CD4-positive, alpha-beta memory T cell (primary cell): ENCODE results near the gene ANAPC10. TPM values are rescaled to one million over a fixed set of nuclear protein-coding genes. Genes with fewer than 3 reads are reported as not detected.

Experiments
- CTCF ChIA-PET: fragments of 350-600 bp; sonication (Branson Sonifier 250); formaldehyde crosslinking; loops from one replicate; lab custom pipeline; 2021; ENCODE audit warnings: inconsistent platforms; ENCODE audit not compliant: partially characterized antibody; lab: Charles Lee
- POLR2A ChIA-PET: fragments of 350-600 bp; sonication (Branson Sonifier 250); formaldehyde crosslinking; loops from one replicate; lab custom pipeline; 2021; ENCODE audit not compliant: partially characterized antibody; lab: Charles Lee
- DNase-seq, 5 donors: peaks; one replicate each; pipeline versions ENCODE4 v3.0.0 to v3.0.0-alpha.2; 2020 to 2022; ENCODE audit warnings: mixed read lengths in 1 of 5
- H3K27ac ChIP-seq: one replicate; pipeline ENCODE4 v1.7.0; 2013; ENCODE audit warnings: low read depth, low read length
- H3K27me3 ChIP-seq: 2 replicates; pipeline ENCODE4 v1.7.0; 2013; ENCODE audit warnings: mild to moderate bottlenecking, low read length, moderate library complexity; ENCODE audit not compliant: insufficient read depth
- H3K36me3 ChIP-seq: 2 replicates; pipeline ENCODE4 v1.7.0; 2013; ENCODE audit warnings: mild to moderate bottlenecking, low read length, moderate library complexity; ENCODE audit not compliant: insufficient read depth
- H3K4me1 ChIP-seq: 2 replicates; pipeline ENCODE4 v1.7.0; 2013; ENCODE audit warnings: mild to moderate bottlenecking, low read length, moderate library complexity; ENCODE audit not compliant: insufficient read depth
- H3K4me3 ChIP-seq, 2 donors: one replicate each; pipeline ENCODE4 v1.7.0; 2013; ENCODE audit warnings: low read length in 2 of 2, mild to moderate bottlenecking in 1 of 2
- H3K9me3 ChIP-seq, 2 donors: one replicate each; pipeline ENCODE4 v1.7.0; 2013; ENCODE audit warnings: low read length in 2 of 2, control low read depth in 1 of 2; ENCODE audit not compliant: control insufficient read depth in 1 of 2
- H3K27ac Mint-ChIP-seq, 7 donors: one replicate each; pipeline ENCODE4 v1.8.0; 2020 to 2021; ENCODE audit warnings: mixed read lengths in 7 of 7, mild to moderate bottlenecking in 6 of 7, inconsistent platforms in 3 of 7, moderate library complexity in 3 of 7
- H3K27me3 Mint-ChIP-seq, 2 donors: one replicate each; pipeline ENCODE4 v1.8.0; 2020 to 2021; ENCODE audit warnings: mixed read lengths in 2 of 2
- H3K36me3 Mint-ChIP-seq, 2 donors: one replicate each; pipeline ENCODE4 v1.8.0; 2020 to 2021; ENCODE audit warnings: mixed read lengths in 2 of 2, inconsistent platforms in 1 of 2, mild to moderate bottlenecking in 1 of 2
- H3K4me1 Mint-ChIP-seq, 4 donors: one replicate each; pipeline ENCODE4 v1.8.0; 2020 to 2021; ENCODE audit warnings: mixed read lengths in 4 of 4, mild to moderate bottlenecking in 1 of 4
- H3K4me3 Mint-ChIP-seq, 8 donors: one replicate each; pipeline ENCODE4 v1.8.0; 2020 to 2021; ENCODE audit warnings: mixed read lengths in 8 of 8, mild to moderate bottlenecking in 7 of 8, moderate library complexity in 6 of 8, inconsistent platforms in 3 of 8
- H3K9me3 Mint-ChIP-seq, 8 donors: one replicate each; pipeline ENCODE4 v1.8.0; 2020 to 2021; ENCODE audit warnings: mixed read lengths in 8 of 8, mild to moderate bottlenecking in 5 of 8, inconsistent platforms in 3 of 8, moderate library complexity in 1 of 8
- intact Hi-C: fragments of 100-400 bp; cut with micrococcal nuclease; formaldehyde crosslinking; loops from one replicate; pipeline ENCODE4 v1.15.1; 2023
- polyA plus RNA-seq, 2 donors: library from polyadenylated mRNA; unstranded; fragments of 300-500 nt; fragmentation: Illumina TruSeq; gene quantifications; one replicate each; pipeline ENCODE4 v1.2.3, GENCODE V29; 2021
- total RNA-seq, 2 experiments: library from RNA; stranded (reverse); gene quantifications; one replicate each; pipeline ENCODE4 v1.2.3, GENCODE V29; 2021

Gene ANAPC10
- total and polyA plus RNA-seq, 4 experiments from 2014 or later = 14.8 to 40.1 (median 25.6) TPM

DNA sequence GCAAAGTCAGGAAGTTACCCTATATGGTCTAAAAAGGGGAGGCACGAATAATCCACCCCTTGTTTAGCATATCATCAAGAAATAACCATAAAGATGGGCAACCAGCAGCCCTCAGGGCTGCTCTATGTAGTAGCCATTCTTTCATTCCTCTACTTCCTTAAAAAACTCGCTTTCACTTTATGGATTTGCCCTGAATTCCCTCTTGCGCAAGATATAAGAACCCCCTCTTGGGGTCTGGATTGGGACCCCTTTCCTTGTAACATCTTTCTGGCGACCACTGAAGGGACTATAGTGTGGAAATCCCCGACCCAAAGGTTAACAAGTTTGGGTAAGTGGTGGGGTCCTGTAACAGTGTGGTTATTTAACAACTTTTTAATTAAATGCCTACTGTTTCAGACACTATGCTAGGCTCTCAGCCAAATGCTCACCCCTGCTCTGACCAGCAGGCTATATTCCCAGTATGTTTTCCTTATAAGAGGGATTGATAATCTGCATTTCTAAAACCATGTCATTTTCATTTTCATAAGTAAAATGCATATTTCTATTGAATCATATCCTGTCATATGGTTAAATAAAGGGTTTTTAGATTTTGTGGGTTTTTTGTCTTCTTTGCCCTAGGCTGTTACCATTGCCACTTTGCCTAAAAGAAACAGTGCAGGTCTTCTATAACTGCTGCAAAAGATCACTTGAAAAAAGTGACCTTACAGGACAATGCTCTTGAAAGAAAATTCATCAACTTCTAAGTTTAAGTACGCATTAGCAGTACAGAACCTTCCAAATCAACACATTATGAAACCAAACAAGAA lies 41.5 kb downstream of the ANAPC10 start:
- no peak overlapping the region for H3K4me3 Mint-ChIP-seq
- no peaks in the 10 kb centered on the region for H3K27me3 Mint-ChIP-seq
- Histone ChIP-seq H3K36me3 (no peaks in the 10 kb centered on the region), H3K4me3 (no peak overlapping the region), H3K27me3 (no peaks in the 10 kb centered on the region), H3K4me1 (no peaks in the 10 kb centered on the region), H3K27ac (no peak overlapping the region), H3K9me3 (no peaks in the 10 kb centered on the region)
- no peaks in the 10 kb centered on the region for H3K9me3 Mint-ChIP-seq
- peaks cover 17 to 28% (median 19%) of the 10 kb centered on the region in 4 donors for H3K4me1 Mint-ChIP-seq
- no peak overlapping the region for H3K27ac Mint-ChIP-seq
- H3K36me3 Mint-ChIP-seq = peaks cover 6 to 14% of the 10 kb centered on the region in 2 donors
- intact Hi-C loops = no loop called here
- DNase-seq = no peak
- ChIA-PET POLR2A (no interaction called here), CTCF (no interaction called here)

DNA sequence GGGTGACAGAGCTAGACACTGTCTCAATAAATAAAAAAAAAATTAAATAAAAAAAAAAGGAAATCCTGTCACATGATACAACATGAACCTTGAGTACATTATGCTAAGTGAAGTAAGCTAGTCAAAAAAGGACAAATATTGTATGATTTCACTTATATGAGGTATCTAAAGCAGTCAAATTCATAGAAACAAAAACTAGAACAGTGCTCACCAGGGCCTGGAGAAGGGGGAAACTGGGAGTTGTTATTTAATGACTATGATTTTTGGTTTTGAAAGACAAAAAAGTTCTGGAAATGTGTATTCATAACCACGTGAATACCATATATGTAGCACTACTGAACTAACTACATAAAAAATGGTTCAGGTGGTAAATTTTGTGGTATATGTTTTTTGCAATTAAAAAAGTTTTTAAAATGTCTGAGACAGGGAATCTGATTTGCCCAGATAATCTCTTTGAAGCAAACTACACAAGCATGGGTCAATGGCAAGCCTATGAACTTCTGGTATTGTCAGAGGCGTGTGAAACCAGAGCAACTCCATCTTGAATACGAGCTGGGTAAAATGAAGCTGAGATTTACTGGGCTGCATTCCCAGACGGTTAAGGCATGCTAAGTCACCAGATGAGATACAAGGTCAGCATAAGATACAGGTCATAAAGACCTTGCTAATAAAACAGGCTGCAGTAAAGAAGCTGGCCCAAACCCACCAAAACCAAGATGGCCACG lies 42.3 kb downstream of the ANAPC10 start:
- no peaks in the 10 kb centered on the region for H3K9me3 ChIP-seq
- DNase-seq = no peak
- Mint-ChIP-seq H3K36me3 (peaks cover 10% of the 10 kb centered on the region in 2 donors), H3K4me3 (no peak overlapping the region), H3K9me3 (no peaks in the 10 kb centered on the region), H3K27ac (no peak overlapping the region), H3K27me3 (no peaks in the 10 kb centered on the region), H3K4me1 (peaks cover 14 to 28% (median 18%) of the 10 kb centered on the region in 4 donors)
- ChIA-PET CTCF (no interaction called here), POLR2A (no interaction called here)
- no peak overlapping the region for H3K4me3 ChIP-seq
- no peak overlapping the region for H3K27ac ChIP-seq
- intact Hi-C loops = no loop called here
- H3K27me3 ChIP-seq = no peaks in the 10 kb centered on the region
- H3K4me1 ChIP-seq = no peaks in the 10 kb centered on the region
- H3K36me3 ChIP-seq = no peaks in the 10 kb centered on the region

DNA sequence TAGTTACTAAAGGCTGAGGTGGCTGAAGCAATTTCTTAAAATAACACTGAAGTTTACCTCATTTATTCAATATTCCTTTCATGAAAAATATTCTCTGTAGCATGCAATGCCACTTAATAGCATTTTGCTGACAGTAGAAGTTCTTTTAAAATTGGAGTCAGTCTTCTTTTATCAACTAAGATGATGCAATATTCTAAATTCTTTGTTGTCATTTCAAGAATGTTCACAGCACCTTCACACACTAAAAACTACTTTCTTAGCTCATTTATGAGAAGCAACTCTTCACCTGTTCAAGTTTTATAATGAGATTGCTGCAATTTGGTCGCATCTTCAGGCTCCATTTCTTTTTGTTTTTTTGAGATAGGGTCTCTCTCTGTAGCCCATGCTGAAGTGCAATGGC lies 48.8 kb downstream of the ANAPC10 start:
- H3K9me3 ChIP-seq = no peaks in the 10 kb centered on the region
- intact Hi-C loops = no loop called here
- peaks cover 0 to 22% (median 8%) of the 10 kb centered on the region in 4 donors for H3K4me1 Mint-ChIP-seq

DNA sequence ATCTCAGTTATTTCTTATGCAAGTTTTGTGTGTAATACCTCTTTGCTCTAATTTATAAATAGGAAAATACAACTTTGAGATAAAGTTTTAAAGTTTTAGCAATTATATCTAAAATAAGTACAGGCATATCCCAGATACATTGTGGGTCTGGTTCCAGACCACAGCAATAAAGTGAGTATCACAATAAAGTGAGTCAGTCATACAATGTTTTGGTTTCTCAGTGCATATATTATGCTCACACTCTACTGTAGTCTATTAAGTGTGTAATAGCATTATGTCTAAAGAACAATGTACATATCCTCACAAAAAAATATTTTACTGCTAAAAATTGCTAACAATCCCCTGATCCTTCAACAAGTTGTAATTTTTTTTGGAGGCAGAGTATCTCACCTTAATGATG lies 49.2 kb downstream of the ANAPC10 start:
- Histone ChIP-seq H3K36me3 (no peaks in the 10 kb centered on the region), H3K27me3 (no peaks in the 10 kb centered on the region), H3K27ac (no peak overlapping the region), H3K4me3 (no peak overlapping the region), H3K4me1 (no peaks in the 10 kb centered on the region), H3K9me3 (no peaks in the 10 kb centered on the region)
- peaks cover 0 to 26% (median 9%) of the 10 kb centered on the region in 4 donors for H3K4me1 Mint-ChIP-seq
- H3K27ac Mint-ChIP-seq = no peak overlapping the region
- no peaks in the 10 kb centered on the region for H3K27me3 Mint-ChIP-seq
- H3K4me3 Mint-ChIP-seq = no peak overlapping the region
- ChIA-PET POLR2A (no interaction called here), CTCF (no interaction called here)
- DNase-seq = no peak
- no peaks in the 10 kb centered on the region for H3K9me3 Mint-ChIP-seq
- intact Hi-C loops = no loop called here
- peaks cover 14 to 20% of the 10 kb centered on the region in 2 donors for H3K36me3 Mint-ChIP-seq

More for the DNA sequence above, 48.8 kb downstream of the ANAPC10 start:
- no peak for DNase-seq
- no peaks in the 10 kb centered on the region for H3K9me3 Mint-ChIP-seq
- peaks cover 14 to 20% of the 10 kb centered on the region in 2 donors for H3K36me3 Mint-ChIP-seq
- ChIA-PET CTCF (no interaction called here), POLR2A (no interaction called here)
- Histone ChIP-seq H3K27me3 (no peaks in the 10 kb centered on the region), H3K4me3 (no peak overlapping the region), H3K4me1 (no peaks in the 10 kb centered on the region), H3K27ac (no peak overlapping the region), H3K36me3 (no peaks in the 10 kb centered on the region)
- no peaks in the 10 kb centered on the region for H3K27me3 Mint-ChIP-seq
- no peak overlapping the region for H3K27ac Mint-ChIP-seq
- H3K4me3 Mint-ChIP-seq = no peak overlapping the region

DNA sequence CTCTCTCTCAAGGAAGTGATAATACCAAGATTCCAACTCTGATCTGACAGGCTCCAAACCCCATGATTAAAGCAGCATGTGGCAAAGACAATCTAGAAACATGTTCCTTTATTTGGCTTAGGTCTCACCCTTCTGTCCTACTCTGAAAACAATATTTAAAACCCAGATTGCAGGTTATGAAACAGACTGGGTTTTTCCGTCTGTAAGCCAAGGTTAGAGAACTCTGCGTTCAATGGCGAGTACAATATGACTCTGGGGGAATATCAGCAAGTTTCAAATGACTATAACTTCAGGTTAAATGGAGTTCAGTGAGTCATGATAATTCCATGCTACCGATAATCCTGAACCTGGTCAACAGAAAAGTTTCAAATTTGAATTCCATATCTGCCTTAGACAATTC lies 50.8 kb downstream of the ANAPC10 start:
- Mint-ChIP-seq H3K27me3 (no peaks in the 10 kb centered on the region), H3K9me3 (no peaks in the 10 kb centered on the region), H3K36me3 (peaks cover 13 to 20% of the 10 kb centered on the region in 2 donors), H3K27ac (peak overlapping the region in 1 of 7 donors; percentile 60), H3K4me3 (no peak overlapping the region), H3K4me1 (peaks cover 0 to 27% (median 9%) of the 10 kb centered on the region in 4 donors)
- Histone ChIP-seq H3K27me3 (no peaks in the 10 kb centered on the region), H3K4me3 (no peak overlapping the region), H3K27ac (no peak overlapping the region), H3K36me3 (no peaks in the 10 kb centered on the region), H3K4me1 (no peaks in the 10 kb centered on the region), H3K9me3 (no peaks in the 10 kb centered on the region)
- no peak for DNase-seq
- ChIA-PET CTCF (interaction anchor here (0.8 kb wide), 1 partner anchor 14 kb away, joined by 3 read pairs; no protein-coding TSS in a partner anchor), POLR2A (no interaction called here)
- intact Hi-C loops = no loop called here

DNA sequence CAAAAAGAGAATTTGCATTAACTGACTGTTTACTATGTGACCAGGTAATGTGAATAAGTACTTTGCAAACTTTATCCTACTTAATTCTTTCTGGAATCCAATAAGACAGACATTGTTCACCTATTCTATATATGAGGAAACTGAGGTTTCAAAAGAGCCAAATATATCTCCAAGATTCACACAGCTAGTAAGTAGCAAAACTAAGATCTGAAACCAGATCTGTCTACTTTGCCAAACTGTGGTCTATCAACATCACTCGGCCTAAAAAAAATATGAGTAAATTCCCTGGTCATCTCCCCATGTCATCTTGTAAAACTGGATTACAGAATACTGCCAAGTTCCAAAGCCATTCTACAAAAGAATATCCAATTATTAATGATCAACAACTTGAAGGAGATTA lies 52.8 kb downstream of the ANAPC10 start:
- H3K4me1 ChIP-seq = no peaks in the 10 kb centered on the region
- Mint-ChIP-seq H3K4me1 (peaks cover 0 to 27% (median 9%) of the 10 kb centered on the region in 4 donors), H3K27ac (no peak overlapping the region), H3K36me3 (peaks cover 9 to 12% of the 10 kb centered on the region in 2 donors), H3K9me3 (no peaks in the 10 kb centered on the region), H3K27me3 (no peaks in the 10 kb centered on the region), H3K4me3 (no peak overlapping the region)
- no peak overlapping the region for H3K27ac ChIP-seq
- no peaks in the 10 kb centered on the region for H3K36me3 ChIP-seq
- H3K27me3 ChIP-seq = no peaks in the 10 kb centered on the region
- intact Hi-C loops = no loop called here
- CTCF ChIA-PET = no interaction called here
- no peak overlapping the region for H3K4me3 ChIP-seq
- no peaks in the 10 kb centered on the region for H3K9me3 ChIP-seq
- no peak for DNase-seq
- POLR2A ChIA-PET = no interaction called here

DNA sequence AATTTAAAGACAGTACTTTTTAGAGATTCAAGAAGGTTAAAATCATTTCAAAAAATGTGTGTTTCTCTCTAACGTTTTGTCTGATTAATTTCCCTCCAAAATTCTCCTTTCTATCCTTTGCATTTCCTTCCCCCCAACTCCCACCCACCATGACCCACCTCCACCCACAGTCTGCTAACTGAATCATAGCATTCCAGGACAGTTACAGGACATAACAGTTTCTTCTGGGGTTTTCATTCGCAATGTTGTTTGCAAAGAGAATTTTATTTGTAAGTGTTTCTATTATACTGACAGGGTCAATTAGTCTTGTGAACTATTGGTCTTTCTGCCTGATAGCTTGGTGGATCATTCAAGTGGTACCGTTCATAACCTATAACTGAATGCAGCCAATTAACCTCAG lies 53.7 kb downstream of the ANAPC10 start:
- Histone ChIP-seq H3K36me3 (no peaks in the 10 kb centered on the region), H3K9me3 (no peaks in the 10 kb centered on the region), H3K27me3 (no peaks in the 10 kb centered on the region), H3K4me3 (no peak overlapping the region), H3K27ac (no peak overlapping the region), H3K4me1 (no peaks in the 10 kb centered on the region)
- H3K9me3 Mint-ChIP-seq = no peaks in the 10 kb centered on the region
- ChIA-PET POLR2A (no interaction called here), CTCF (no interaction called here)
- H3K36me3 Mint-ChIP-seq = peaks cover 8% of the 10 kb centered on the region in 2 donors
- H3K27me3 Mint-ChIP-seq = no peaks in the 10 kb centered on the region
- H3K4me1 Mint-ChIP-seq = peaks cover 0 to 27% (median 7%) of the 10 kb centered on the region in 4 donors
- H3K4me3 Mint-ChIP-seq = no peak overlapping the region
- intact Hi-C loops = no loop called here
- no peak overlapping the region for H3K27ac Mint-ChIP-seq
- DNase-seq = no peak
